GM12878 (cell line): Measurements from ENCODE around the gene CFAP92. TPM values are rescaled to one million over a fixed set of nuclear protein-coding genes. Genes with fewer than 3 reads are reported as not detected.

Source experiments
- ATAC-seq: fragments of 200-7000 bp; cut with Tn5 transposase; 3 replicates; pipeline ENCODE4 v1.9.1; 2020; ENCODE audit warnings: mild to moderate bottlenecking, moderate library complexity
- BruUV-seq: library from RNA; stranded (reverse); fragments of 400-500 nt; replicated peaks from 2 replicates; lab custom pipeline; 2021; lab: Mats Ljungman, UMichigan
- CTCF ChIA-PET: fragments of 300-600 bp; sonication (Branson Sonifier 250); formaldehyde crosslinking; extraction: SDS; loops from one replicate; lab custom pipeline; 2021; ENCODE audit warnings: inconsistent platforms; lab: Yijun Ruan, JAX
- POLR2A ChIA-PET: fragments of 350-600 bp; formaldehyde crosslinking; extraction: SDS; loops from one replicate; lab custom pipeline; 2021; ENCODE audit warnings: inconsistent platforms; lab: Charles Lee
- RAD21 ChIA-PET: fragments of 300-600 bp; sonication (Branson Sonifier 250); formaldehyde crosslinking; loops from one replicate; lab custom pipeline; 2023; ENCODE audit warnings: antibody characterized with exemption; ENCODE audit not compliant: unreplicated experiment; lab: Charles Lee
- SMC1A ChIA-PET: fragments of 300-600 bp; sonication (Branson Sonifier 250); formaldehyde crosslinking; loops from one replicate; lab custom pipeline; 2023; ENCODE audit not compliant: unreplicated experiment, uncharacterized antibody; lab: Charles Lee
- DNase-seq: peaks from one replicate; pipeline ENCODE4 v3.0.0-alpha.2; 2011; ENCODE audit warnings: low read depth, low spot score
- FAIRE-seq: peaks from 3 replicates; lab custom pipeline; 2011; peaks lifted over from hg19 to GRCh38; lab: Jason Lieb, UNC
- H2AFZ ChIP-seq: 2 replicates; pipeline ENCODE4 v1.6.0; 2011; ENCODE audit warnings: low read depth, low read length, control low read depth; ENCODE audit not compliant: control insufficient read depth
- H3K27ac ChIP-seq: 2 replicates; pipeline ENCODE4 v1.5.1; 2011; ENCODE audit warnings: control low read depth; ENCODE audit not compliant: control insufficient read depth, insufficient read depth
- H3K27me3 ChIP-seq, 2 experiments: replicated peaks in 1 of 2; 2 replicates each; pipeline versions ENCODE4 v1.6.0 to v1.6.1; 2011; ENCODE audit warnings: low read length in 1 of 2; ENCODE audit not compliant: control insufficient read depth in 2 of 2, insufficient read depth in 2 of 2
- H3K36me3 ChIP-seq, 2 experiments: 2 replicates each; pipeline ENCODE4 v1.5.1; 2011; ENCODE audit warnings: low read length in 1 of 2; ENCODE audit not compliant: control insufficient read depth in 2 of 2, insufficient read depth in 2 of 2
- H3K4me1 ChIP-seq: 2 replicates; pipeline ENCODE4 v1.6.1; 2011; ENCODE audit warnings: mild to moderate bottlenecking, low read length, moderate library complexity, mixed read lengths; ENCODE audit not compliant: control insufficient read depth, insufficient read depth
- H3K4me2 ChIP-seq: 2 replicates; pipeline ENCODE4 v1.6.0; 2011; ENCODE audit warnings: control low read depth; ENCODE audit not compliant: control insufficient read depth, insufficient read depth
- H3K4me3 ChIP-seq: fragments of 200-600 bp; sonication (generic); 2 replicates; pipeline ENCODE4 v1.5.1; 2016
- H3K79me2 ChIP-seq: 2 replicates; pipeline ENCODE4 v1.6.0; 2011; ENCODE audit warnings: low read length; ENCODE audit not compliant: control insufficient read depth, insufficient read depth
- H3K9ac ChIP-seq: 2 replicates; pipeline ENCODE4 v1.8.0; 2011; ENCODE audit warnings: low read length, control low read depth, mixed read lengths; ENCODE audit not compliant: control insufficient read depth, insufficient read depth
- H3K9me3 ChIP-seq: replicated peaks from 3 replicates; pipeline ENCODE4 v1.5.1; 2011; ENCODE audit warnings: mild to moderate bottlenecking, low read length; ENCODE audit not compliant: control insufficient read depth, insufficient read depth
- H4K20me1 ChIP-seq: 2 replicates; pipeline ENCODE4 v1.6.0; 2011; ENCODE audit not compliant: control insufficient read depth, insufficient read depth
- DPF2 ChIP-seq: fragments of 450-650 bp; IDR thresholded peaks from 2 replicates; pipeline ENCODE4 v1.6.1; 2017; ENCODE audit warnings: mild to moderate bottlenecking
- HDGF ChIP-seq: fragments of 450-650 bp; IDR thresholded peaks from 2 replicates; pipeline ENCODE4 v1.6.1; 2016; ENCODE audit warnings: antibody characterized with exemption
- NFYB ChIP-seq: IDR thresholded peaks from 2 replicates; pipeline ENCODE4 v1.6.1; 2011; ENCODE audit warnings: low read depth, mild to moderate bottlenecking, low read length, improper control_type of control experiment, moderate library complexity; ENCODE audit not compliant: insufficient read depth
- NKRF ChIP-seq: fragments of 450-650 bp; conservative IDR thresholded peaks from 2 replicates; pipeline ENCODE4 v1.6.1; 2017; ENCODE audit warnings: mild to moderate bottlenecking, moderate library complexity
- REST ChIP-seq: IDR thresholded peaks from 2 replicates; pipeline ENCODE4 v1.6.1; 2012; ENCODE audit warnings: mild to moderate bottlenecking, low read depth, low read length
- SUZ12 ChIP-seq: fragments of 200-600 bp; sonication (generic); IDR thresholded peaks from one replicate; pipeline ENCODE4 v1.6.1; 2018; ENCODE audit warnings: antibody characterized with exemption, mild to moderate bottlenecking; ENCODE audit not compliant: unreplicated experiment
- YBX1 ChIP-seq: fragments of 450-650 bp; IDR thresholded peaks from 2 replicates; pipeline ENCODE4 v1.6.1; 2016; ENCODE audit warnings: antibody characterized with exemption
- ZBTB33 ChIP-seq: fragments of 450-650 bp; IDR thresholded peaks from 2 replicates; pipeline ENCODE4 v1.6.1; 2017; ENCODE audit warnings: mild to moderate bottlenecking
- ZNF592 ChIP-seq: fragments of 450-650 bp; IDR thresholded peaks from 2 replicates; pipeline ENCODE4 v1.6.1; 2017; ENCODE audit warnings: mild to moderate bottlenecking, moderate library complexity
- WGBS: methylation state at CpG from one replicate; pipeline ENCODE4 v1.1.6; 2016; ENCODE audit warnings: low lambda C conversion rate; ENCODE audit not compliant: insufficient replicate concordance, insufficient coverage; ENCODE audit errors: missing lambda C conversion rate; 5-methylcytosine and 5-hydroxymethylcytosine counted together
- in situ Hi-C: fragments of 300-500 bp; cut with MboI; formaldehyde crosslinking; loops from 9 replicates; pipeline ENCODE4 v1.14.3; 2018; ENCODE audit warnings: mixed read lengths
- intact Hi-C: fragments of 100-400 bp; cut with micrococcal nuclease; formaldehyde crosslinking; loops from one replicate; pipeline ENCODE4 v1.14.2; 2022; ENCODE audit not compliant: unreplicated experiment
- polyA plus RNA-seq, 11 experiments: library from polyadenylated mRNA; depleted of rRNA in 4 of 11; unstranded in 6 of 11; stranded (reverse) in 5 of 11; fragments of >200 nt; fragmentation: Nextera tagmentation in 4 of 11; fragmentation: Illumina TruSeq in 1 of 11; extraction: Ambion mirVana in 4 of 11; extraction: Trizol in 1 of 11; gene quantifications; 1 replicate in 1 of 11; 2 replicates in 10 of 11; pipeline versions ENCODE4 v1.2.1 to v1.2.3, GENCODE V29; 2011 to 2016; ENCODE audit warnings: inconsistent platforms in 2 of 11, missing spikeins in 2 of 11, low read depth in 1 of 11
- total RNA-seq, 4 experiments: library from RNA; depleted of rRNA in 3 of 4; stranded (reverse); fragments of >200 nt in 3 of 4; fragmentation: Illumina TruSeq in 1 of 4; extraction: Trizol in 1 of 4; gene quantifications; 2 replicates each; pipeline versions ENCODE4 v1.2.1 to v1.2.3, GENCODE V29; 2013 to 2021

The CFAP92 gene
- total and polyA plus RNA-seq, 10 of the 15 experiments (the other 5 are each of a cell fraction or from before 2014, with no cell fraction given) = 0.05 to 0.52 (median 0.14) TPM; not detected in 7

DNA sequence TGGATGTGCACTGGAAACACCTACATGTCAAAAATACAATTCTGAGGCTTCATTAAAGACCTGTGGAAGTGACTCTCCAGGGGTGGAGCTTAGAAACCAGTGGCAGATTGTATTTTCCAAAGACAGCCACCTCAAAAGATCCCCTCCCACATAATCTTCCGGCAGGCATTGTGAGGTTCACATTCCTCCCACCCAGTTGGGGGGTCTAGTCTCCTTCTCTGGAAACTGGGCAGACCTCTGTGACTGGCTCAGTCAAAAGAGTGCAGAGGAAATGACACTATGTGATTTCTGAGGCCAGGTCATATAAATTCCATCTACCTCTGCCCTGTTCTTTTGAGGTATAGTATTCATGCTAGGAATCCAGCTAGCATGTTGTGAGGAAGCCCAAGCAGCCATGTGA is 1.9 kb upstream of the CFAP92 start:
- ChIA-PET CTCF (interaction anchor here (0.6 to 2.0 kb wide), 2 partner anchors 25 to 41 kb away, joined by 3 to 11 read pairs; no protein-coding TSS in a partner anchor), RAD21 (interaction anchor here (1.0 kb wide), 1 partner anchor 250 kb away, joined by 3 read pairs; no protein-coding TSS in a partner anchor), SMC1A (interaction anchor here (0.9 to 1.0 kb wide), 2 partner anchors 12 to 22 kb away, joined by 3 read pairs; no protein-coding TSS in a partner anchor), POLR2A (no interaction called here)
- H3K4me2 ChIP-seq = no peak overlapping the region
- FAIRE-seq (no peak), ATAC-seq (no peak), DNase-seq (no peak)
- peaks cover 2 to 17% of the 10 kb centered on the region in 2 experiments for H3K27me3 ChIP-seq
- H4K20me1 ChIP-seq = no peaks in the 10 kb centered on the region
- H3K27ac ChIP-seq = no peak overlapping the region
- no TSS peak for BruUV-seq
- no peaks in the 10 kb centered on the region; the same call in 2 of the 3 replicates for H3K9me3 ChIP-seq
- 0 out of 2 replicates have a peak, but pooled peaks cover 4% of the 10 kb centered on the region for H3K4me1 ChIP-seq
- 92% methylated on average over 1 of the region's 1 CpG for WGBS
- intact Hi-C loops = no loop called here
- no peaks in the 10 kb centered on the region for H3K36me3 ChIP-seq
- H2AFZ ChIP-seq = no peak overlapping the region
- no peaks in the 10 kb centered on the region for H3K79me2 ChIP-seq
- in situ Hi-C loops = no loop called here
- H3K4me3 ChIP-seq = no peak overlapping the region
- no peak overlapping the region for H3K9ac ChIP-seq
- TF ChIP-seq YBX1 (no peak), NFYB (no peak), REST (no peak), DPF2 (no peak), ZNF592 (no peak), SUZ12 (no peak), HDGF (no peak), ZBTB33 (no peak), NKRF (no peak)
